ENCODE data around the gene PLEKHH3. TPM values are rescaled to one million over a fixed set of nuclear protein-coding genes. Genes with fewer than 3 reads are reported as not detected.

Gene PLEKHH3
- total RNA-seq, 1 experiment from 2014 or later = 21.4 TPM

- Histone ChIP-seq H3K9ac (ENCODE audit: extremely low read depth, insufficient read length, low read length) (no peak overlapping the region), H2BK120ac (ENCODE audit: low read depth, low read length, poor library complexity, severe bottlenecking) (no peak overlapping the region)
These were observed 37.2 kb downstream of the PLEKHH3 start for GRCh38 chr17:42639525-42640113.

More at GRCh38 chr17:42639525-42640113, 37.2 kb downstream of the PLEKHH3 start:
- no peak overlapping the region for H4K5ac ChIP-seq (ENCODE audit: insufficient read length, low read depth, low read length)
- no peak overlapping the region for H3K23ac ChIP-seq (ENCODE audit: insufficient read length, low read depth, low read length)
- no peaks in the 10 kb centered on the region for H3K27me3 ChIP-seq (ENCODE audit: insufficient read depth, low read length)
- no peak overlapping the region for H2BK12ac ChIP-seq (ENCODE audit: insufficient read length, low read depth, low read length)
- H4K91ac ChIP-seq (ENCODE audit: insufficient read length, low read depth, low read length) = no peak overlapping the region
- H3K79me1 ChIP-seq (ENCODE audit: insufficient read depth, low read depth, low read length, poor library complexity, severe bottlenecking) = no peaks in the 10 kb centered on the region
- no peak overlapping the region for H2BK15ac ChIP-seq (ENCODE audit: low read depth, low read length)
- no peak overlapping the region for H2AFZ ChIP-seq (ENCODE audit: low read length)
- no peak overlapping the region for H3K4ac ChIP-seq (ENCODE audit: low read depth, low read length)
- no peaks in the 10 kb centered on the region for H3K4me1 ChIP-seq (ENCODE audit: insufficient read depth, low read length)
- H2AK5ac ChIP-seq (ENCODE audit: insufficient read length, low read length) = no peak overlapping the region
- no peak for DNase-seq
- WGBS (ENCODE audit: extremely low coverage, insufficient read length, low lambda C conversion rate) = no CpG with 5 or more reads among the region's 7 CpGs
- no peak overlapping the region for H3K14ac ChIP-seq (ENCODE audit: insufficient read depth, low read length)
- TF ChIP-seq, protein P1, sequence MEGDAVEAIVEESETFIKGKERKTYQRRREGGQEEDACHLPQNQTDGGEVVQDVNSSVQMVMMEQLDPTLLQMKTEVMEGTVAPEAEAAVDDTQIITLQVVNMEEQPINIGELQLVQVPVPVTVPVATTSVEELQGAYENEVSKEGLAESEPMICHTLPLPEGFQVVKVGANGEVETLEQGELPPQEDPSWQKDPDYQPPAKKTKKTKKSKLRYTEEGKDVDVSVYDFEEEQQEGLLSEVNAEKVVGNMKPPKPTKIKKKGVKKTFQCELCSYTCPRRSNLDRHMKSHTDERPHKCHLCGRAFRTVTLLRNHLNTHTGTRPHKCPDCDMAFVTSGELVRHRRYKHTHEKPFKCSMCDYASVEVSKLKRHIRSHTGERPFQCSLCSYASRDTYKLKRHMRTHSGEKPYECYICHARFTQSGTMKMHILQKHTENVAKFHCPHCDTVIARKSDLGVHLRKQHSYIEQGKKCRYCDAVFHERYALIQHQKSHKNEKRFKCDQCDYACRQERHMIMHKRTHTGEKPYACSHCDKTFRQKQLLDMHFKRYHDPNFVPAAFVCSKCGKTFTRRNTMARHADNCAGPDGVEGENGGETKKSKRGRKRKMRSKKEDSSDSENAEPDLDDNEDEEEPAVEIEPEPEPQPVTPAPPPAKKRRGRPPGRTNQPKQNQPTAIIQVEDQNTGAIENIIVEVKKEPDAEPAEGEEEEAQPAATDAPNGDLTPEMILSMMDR (conservative IDR thresholded peaks at IDR 0.05) = no peak
- no peak overlapping the region for H3K18ac ChIP-seq (ENCODE audit: insufficient read length, low read depth, low read length)
- no peak overlapping the region for H2BK5ac ChIP-seq (ENCODE audit: insufficient read length, low read length)
- H3K56ac ChIP-seq (ENCODE audit: insufficient read length, low read depth, low read length) = no peak overlapping the region
- H3K79me2 ChIP-seq (ENCODE audit: insufficient read depth, low read length) = no peaks in the 10 kb centered on the region
- no peaks in the 10 kb centered on the region for H4K20me1 ChIP-seq (ENCODE audit: control insufficient read depth, insufficient read depth, insufficient read length)
- Mint-ChIP-seq H3K36me3 (ENCODE audit: insufficient read depth in 1 of 3, low read depth in 3 of 3) (no peaks in the 10 kb centered on the region), H3K4me3 (no peak overlapping the region), H3K27ac (peak overlapping the region in 1 of 3 experiments; percentile 34; a peak in 1 of 7 replicates), H3K9me3 (no peaks in the 10 kb centered on the region), H3K4me1 (peaks cover 8 to 9% of the 10 kb centered on the region in 2 experiments), H3K27me3 (ENCODE audit: low read depth) (peaks cover 3% of the 10 kb centered on the region; the same call in 1 of the 2 replicates)
- no peaks in the 10 kb centered on the region for H3K9me3 ChIP-seq (ENCODE audit: control insufficient read depth, low read depth, low read length)
- no peak overlapping the region for H3K27ac ChIP-seq (ENCODE audit: insufficient read length, low read depth, low read length)
- no peak overlapping the region for H4K8ac ChIP-seq (replicated peaks; ENCODE audit: insufficient read length, low read depth, low read length)
- no peak overlapping the region for H3T11ph ChIP-seq (ENCODE audit: low read length)
- no peak overlapping the region for H2BK20ac ChIP-seq (ENCODE audit: low read depth, low read length, poor library complexity, severe bottlenecking)
- H3K4me2 ChIP-seq (ENCODE audit: insufficient read depth, insufficient read length, low read length) = no peak overlapping the region
- no peaks in the 10 kb centered on the region for H3K23me2 ChIP-seq (ENCODE audit: insufficient read length, low read depth, low read length, poor library complexity, severe bottlenecking)
